ENCODE results near the gene PLCD1. TPM values are rescaled to one million over a fixed set of nuclear protein-coding genes. Genes with fewer than 3 reads are reported as not detected.

PLCD1 gene
- polyA plus RNA-seq, 1 of the 3 experiments (the other 2 are of a cell fraction), result 20.2 TPM

- H3K9me3 ChIP-seq, result no peaks in the 10 kb centered on the region
- no peak overlapping the region for H2AFZ ChIP-seq (ENCODE audit: low read depth)
- TF ChIP-seq ELF1 (IDR thresholded peaks at IDR 0.05), result no peak
- TF ChIP-seq GATA2 (CRISPR knock-in tag; IDR thresholded peaks at IDR 0.05), result no peak
- TF ChIP-seq CTCF (IDR thresholded peaks at IDR 0.05), result no peak
- TF ChIP-seq REST (IDR thresholded peaks at IDR 0.05; ENCODE audit: low read depth, low read length), result no peak
- TF ChIP-seq USF2 (IDR thresholded peaks at IDR 0.05; ENCODE audit: borderline replicate concordance, low read depth, low read length), result no peak
- TF ChIP-seq YY1 (IDR thresholded peaks at IDR 0.05; ENCODE audit: low read depth), result no peak
- TF ChIP-seq RXRA (IDR thresholded peaks at IDR 0.05; ENCODE audit: borderline replicate concordance, low read depth), result no peak
- TF ChIP-seq GABPA (IDR thresholded peaks at IDR 0.05; ENCODE audit: low read depth), result no peak
- TF ChIP-seq MEF2A (IDR thresholded peaks at IDR 0.05; ENCODE audit: borderline replicate concordance, low read depth), result no peak
- no peak for TF ChIP-seq FOSL2 (IDR thresholded peaks at IDR 0.05; ENCODE audit: borderline replicate concordance, low read depth)
- no peak for TF ChIP-seq TEAD4 (IDR thresholded peaks at IDR 0.05; ENCODE audit: borderline replicate concordance, insufficient read depth)
- no peak for TF ChIP-seq TAF1 (IDR thresholded peaks at IDR 0.05; ENCODE audit: borderline replicate concordance, low read depth, low read length)
- no peak for TF ChIP-seq RFX5 (IDR thresholded peaks at IDR 0.05; ENCODE audit: low read length)
- no peak for TF ChIP-seq JUND (IDR thresholded peaks at IDR 0.05)
- no peak for TF ChIP-seq RCOR1 (IDR thresholded peaks at IDR 0.05; ENCODE audit: low read length)
- TF ChIP-seq CHD2 (IDR thresholded peaks at IDR 0.05; ENCODE audit: low read length, partially characterized antibody), result no peak
- no peak for TF ChIP-seq PBX3 (IDR thresholded peaks at IDR 0.05)
- 93% methylated on average over 4 of the region's 4 CpGs for WGBS (ENCODE audit: low lambda C conversion rate)
- H3F3A ChIP-seq (replicated peaks; ENCODE audit: insufficient read depth), result peaks cover 6% of the 10 kb centered on the region
- ChIA-PET POLR2A (no interaction called here), CTCF (interaction anchor here (0.6 to 2.2 kb wide), 2 partner anchors 24 kb away, joined by 3 to 9 read pairs; no protein-coding TSS in a partner anchor)
- no peak overlapping the region for H3K27ac ChIP-seq (ENCODE audit: low read depth in 2 of 2, low read length in 1 of 2)
- H4K20me1 ChIP-seq (ENCODE audit: insufficient read depth), result no peaks in the 10 kb centered on the region
- peaks cover 10% of the 10 kb centered on the region; the same call in 1 of the 2 replicates for H3K79me2 ChIP-seq (ENCODE audit: insufficient read depth)
- no peak overlapping the region for H3K4me3 ChIP-seq (ENCODE audit: low read depth in 2 of 2, low read length in 1 of 2)
- H3K4me1 ChIP-seq (ENCODE audit: control insufficient read depth in 1 of 2, insufficient read depth in 2 of 2, low read depth in 1 of 2, low read length in 1 of 2), result peaks cover 6 to 49% of the 10 kb centered on the region in 2 experiments; a peak in 1 of 4 replicates
- DNase-seq, result no peak
- H3K27me3 ChIP-seq (ENCODE audit: insufficient read depth), result no peaks in the 10 kb centered on the region
- peaks cover 5 to 6% of the 10 kb centered on the region in 2 experiments for H3K36me3 ChIP-seq (replicated peaks in 1 of 2; ENCODE audit: control insufficient read depth in 1 of 2, insufficient read depth in 2 of 2, low read length in 1 of 2)
- no peak overlapping the region for H3K4me2 ChIP-seq
- no peaks in the 10 kb centered on the region for H3K9me2 ChIP-seq
- no peak overlapping the region for H3K9ac ChIP-seq
Observed at GRCh38 chr3:38021196-38021595, 8.2 kb downstream of the PLCD1 start.
